ENCODE measurements around the gene ZC3H4. TPM values are rescaled to one million over a fixed set of nuclear protein-coding genes. Genes with fewer than 3 reads are reported as not detected.
"Not testable (repeated sequence)": the region's sequence is repeated elsewhere in the genome, so short reads cannot be mapped to it uniquely, and the experiment has no call there.

Gene ZC3H4
- total and polyA plus RNA-seq, 10 of the 15 experiments (the other 5 are each of a cell fraction or from before 2014, with no cell fraction given), result 5.1 to 86.3 (median 15.5) TPM

GRCh38 chr19:47078351-47078750, 35.2 kb downstream of the ZC3H4 start:
- H4K20me1 ChIP-seq (ENCODE audit: control insufficient read depth, insufficient read depth); POLR2A ChIA-PET; H2AFZ ChIP-seq (ENCODE audit: control insufficient read depth, low read depth, low read length); ATAC-seq; H3K4me3 ChIP-seq; intact Hi-C loops (cut with micrococcal nuclease; ENCODE audit: unreplicated experiment); H3K9me3 ChIP-seq (replicated peaks; ENCODE audit: control insufficient read depth, insufficient read depth, low read length); BruUV-seq (replicated peaks); H3K9ac ChIP-seq (ENCODE audit: control insufficient read depth, insufficient read depth, low read length); H3K4me2 ChIP-seq (ENCODE audit: control insufficient read depth, insufficient read depth); FAIRE-seq; H3K27ac ChIP-seq (ENCODE audit: control insufficient read depth, insufficient read depth); H3K79me2 ChIP-seq (ENCODE audit: control insufficient read depth, insufficient read depth, low read length); H3K4me1 ChIP-seq (ENCODE audit: control insufficient read depth, insufficient read depth, low read length); H3K27me3 ChIP-seq (replicated peaks in 1 of 2; ENCODE audit: control insufficient read depth in 2 of 2, insufficient read depth in 2 of 2, low read length in 1 of 2); DNase-seq (ENCODE audit: low read depth, low spot score): not testable (repeated sequence)
- SMC1A ChIA-PET (ENCODE audit: uncharacterized antibody, unreplicated experiment), result interaction anchor here (1.6 to 3.9 kb wide), 2 partner anchors 43 to 48 kb away, joined by 17 to 28 read pairs; no protein-coding TSS in a partner anchor
- WGBS (ENCODE audit: insufficient coverage, insufficient replicate concordance, low lambda C conversion rate, missing lambda C conversion rate), result 90% methylated on average over 13 of the region's 13 CpGs
- RAD21 ChIA-PET (ENCODE audit: unreplicated experiment), result interaction anchor here (1.7 to 4.9 kb wide), 2 partner anchors 48 to 65 kb away, joined by 9 to 39 read pairs; no protein-coding TSS in a partner anchor
- CTCF ChIA-PET, result interaction anchor here (0.7 to 6.0 kb wide), 10 partner anchors 14 to 271 kb away, joined by 3 to 77 read pairs (median 6); partner anchors contain the start of genes SAE1 and ZC3H4
- in situ Hi-C loops (cut with MboI), result loop anchor here (5.0 kb wide), 1 partner anchor 49 kb away; no protein-coding TSS in a partner anchor
- H3K36me3 ChIP-seq (ENCODE audit: control insufficient read depth in 2 of 2, insufficient read depth in 2 of 2, low read length in 1 of 2), result peaks cover 31 to 50% of the 10 kb centered on the region in 2 experiments

GRCh38 chr19:47075941-47076340, 37.6 kb downstream of the ZC3H4 start:
- Histone ChIP-seq H3K9me3 (replicated peaks; ENCODE audit: control insufficient read depth, insufficient read depth, low read length) (no peaks in the 10 kb centered on the region), H3K4me1 (ENCODE audit: control insufficient read depth, insufficient read depth, low read length) (no peaks in the 10 kb centered on the region), H3K36me3 (ENCODE audit: control insufficient read depth in 2 of 2, insufficient read depth in 2 of 2, low read length in 1 of 2) (peaks cover 34 to 43% of the 10 kb centered on the region in 2 experiments), H3K4me3 (no peak overlapping the region), H2AFZ (ENCODE audit: control insufficient read depth, low read depth, low read length) (no peak overlapping the region), H3K4me2 (ENCODE audit: control insufficient read depth, insufficient read depth) (no peak overlapping the region), H3K79me2 (ENCODE audit: control insufficient read depth, insufficient read depth, low read length) (no peaks in the 10 kb centered on the region), H3K27ac (ENCODE audit: control insufficient read depth, insufficient read depth) (no peak overlapping the region), H4K20me1 (ENCODE audit: control insufficient read depth, insufficient read depth) (no peaks in the 10 kb centered on the region; the same call in 1 of the 2 replicates), H3K9ac (ENCODE audit: control insufficient read depth, insufficient read depth, low read length) (no peak overlapping the region), H3K27me3 (replicated peaks in 1 of 2; ENCODE audit: control insufficient read depth in 2 of 2, insufficient read depth in 2 of 2, low read length in 1 of 2) (no peaks in the 10 kb centered on the region)
- ChIA-PET RAD21 (ENCODE audit: unreplicated experiment) (no interaction called here), CTCF (interaction anchor here (0.6 kb wide), 2 partner anchors 37 to 278 kb away, joined by 3 to 7 read pairs; no protein-coding TSS in a partner anchor), POLR2A (no interaction called here), SMC1A (ENCODE audit: uncharacterized antibody, unreplicated experiment) (no interaction called here)
- no peak for ATAC-seq
- in situ Hi-C loops (cut with MboI) (loop anchor here (5.0 kb wide), 1 partner anchor 51 kb away; no protein-coding TSS in a partner anchor), intact Hi-C loops (cut with micrococcal nuclease; ENCODE audit: unreplicated experiment) (no loop called here)
- DNase-seq (ENCODE audit: low read depth, low spot score), result no peak
- no peak for FAIRE-seq
- WGBS (ENCODE audit: insufficient coverage, insufficient replicate concordance, low lambda C conversion rate, missing lambda C conversion rate), result 94% methylated on average over 13 of the region's 13 CpGs
- BruUV-seq (replicated peaks), result no TSS peak
- no peak for TF ChIP-seq RELA (IDR thresholded peaks at IDR 0.05; ENCODE audit: borderline replicate concordance, partially characterized antibody)
- no peak for TF ChIP-seq USF2 (IDR thresholded peaks at IDR 0.05; ENCODE audit: borderline replicate concordance, low read depth, low read length)
- TF ChIP-seq KLF5 (IDR thresholded peaks at IDR 0.05; ENCODE audit: partially characterized antibody), result no peak
- no peak for TF ChIP-seq ZBTB40 (IDR thresholded peaks at IDR 0.05; ENCODE audit: borderline replicate concordance)
- TF ChIP-seq ZNF592 (IDR thresholded peaks at IDR 0.05), result no peak
- no peak for TF ChIP-seq HDGF (IDR thresholded peaks at IDR 0.05)
- TF ChIP-seq NR2C1 (IDR thresholded peaks at IDR 0.05), result no peak

Data from GM12878 (cell line).